ENCODE results near the gene EPOP.

EPOP gene

GRCh38 chr17:38673707-38674013 is 1.1 kb downstream of the EPOP start:
- Mint-ChIP-seq H3K9me3 (no peaks in the 10 kb centered on the region), H3K4me1 (peaks cover 16% of the 10 kb centered on the region), H3K4me3 (no peak overlapping the region), H3K27me3 (ENCODE audit: low read depth) (peaks cover 77% of the 10 kb centered on the region), H3K27ac (no peak overlapping the region), H3K36me3 (ENCODE audit: low read depth) (no peaks in the 10 kb centered on the region)
- TF ChIP-seq, protein P1, sequence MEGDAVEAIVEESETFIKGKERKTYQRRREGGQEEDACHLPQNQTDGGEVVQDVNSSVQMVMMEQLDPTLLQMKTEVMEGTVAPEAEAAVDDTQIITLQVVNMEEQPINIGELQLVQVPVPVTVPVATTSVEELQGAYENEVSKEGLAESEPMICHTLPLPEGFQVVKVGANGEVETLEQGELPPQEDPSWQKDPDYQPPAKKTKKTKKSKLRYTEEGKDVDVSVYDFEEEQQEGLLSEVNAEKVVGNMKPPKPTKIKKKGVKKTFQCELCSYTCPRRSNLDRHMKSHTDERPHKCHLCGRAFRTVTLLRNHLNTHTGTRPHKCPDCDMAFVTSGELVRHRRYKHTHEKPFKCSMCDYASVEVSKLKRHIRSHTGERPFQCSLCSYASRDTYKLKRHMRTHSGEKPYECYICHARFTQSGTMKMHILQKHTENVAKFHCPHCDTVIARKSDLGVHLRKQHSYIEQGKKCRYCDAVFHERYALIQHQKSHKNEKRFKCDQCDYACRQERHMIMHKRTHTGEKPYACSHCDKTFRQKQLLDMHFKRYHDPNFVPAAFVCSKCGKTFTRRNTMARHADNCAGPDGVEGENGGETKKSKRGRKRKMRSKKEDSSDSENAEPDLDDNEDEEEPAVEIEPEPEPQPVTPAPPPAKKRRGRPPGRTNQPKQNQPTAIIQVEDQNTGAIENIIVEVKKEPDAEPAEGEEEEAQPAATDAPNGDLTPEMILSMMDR (IDR thresholded peaks at IDR 0.05; ENCODE audit: unreplicated experiment in 3 of 3) = no peak

GRCh38 chr17:38672788-38673706 is 1.7 kb downstream of the EPOP start:
- Mint-ChIP-seq H3K36me3 (ENCODE audit: low read depth) (no peaks in the 10 kb centered on the region), H3K27me3 (ENCODE audit: low read depth) (peaks cover 83% of the 10 kb centered on the region), H3K4me3 (peak overlapping the region; percentile 83 to 89 (median 85)), H3K4me1 (peaks cover 16% of the 10 kb centered on the region), H3K27ac (no peak overlapping the region), H3K9me3 (no peaks in the 10 kb centered on the region)
- TF ChIP-seq, protein P1 (IDR thresholded peaks at IDR 0.05; ENCODE audit: unreplicated experiment in 3 of 3) = no peak

GRCh38 chr17:38671939-38672720 is 2.6 kb downstream of the EPOP start:
- no peaks in the 10 kb centered on the region for H3K9me3 Mint-ChIP-seq
- H3K36me3 Mint-ChIP-seq (ENCODE audit: low read depth) = no peaks in the 10 kb centered on the region
- TF ChIP-seq, protein P1 (IDR thresholded peaks at IDR 0.05; ENCODE audit: unreplicated experiment in 3 of 3) = no peak
- peak overlapping the region; percentile 83 to 89 (median 85) for H3K4me3 Mint-ChIP-seq
- peaks cover 16% of the 10 kb centered on the region for H3K4me1 Mint-ChIP-seq
- peak overlapping the region in 2 of 3 experiments; percentile 27 to 47 for H3K27ac Mint-ChIP-seq
- H3K27me3 Mint-ChIP-seq (ENCODE audit: low read depth) = peaks cover 87% of the 10 kb centered on the region

DNA sequence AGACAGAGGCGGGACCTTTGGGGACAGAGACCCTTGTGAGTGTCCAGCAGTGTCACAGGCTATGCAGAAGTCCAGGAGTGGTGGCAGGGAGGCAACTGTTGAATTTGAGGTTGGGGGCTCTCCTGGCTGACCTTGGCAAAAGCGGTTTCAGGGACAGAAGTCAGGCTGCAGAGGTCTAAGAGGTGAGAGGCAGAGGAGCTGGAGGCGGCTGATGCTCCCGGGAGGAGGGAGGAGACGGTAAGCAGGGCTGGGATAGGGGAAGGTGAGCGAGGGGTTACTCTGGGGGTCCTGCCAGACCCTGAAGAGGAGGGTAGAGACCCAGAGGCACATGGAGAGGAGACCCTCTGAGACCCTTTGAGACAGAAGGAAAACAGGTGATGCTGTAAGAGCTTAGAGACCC is 5.2 kb downstream of the EPOP start:
- Mint-ChIP-seq H3K27me3 (ENCODE audit: low read depth) (peaks cover 68% of the 10 kb centered on the region), H3K27ac (no peak overlapping the region), H3K4me1 (peaks cover 11% of the 10 kb centered on the region), H3K36me3 (ENCODE audit: low read depth) (no peaks in the 10 kb centered on the region), H3K4me3 (peak overlapping the region in 1 of 3 experiments; percentile 3), H3K9me3 (no peaks in the 10 kb centered on the region)
- TF ChIP-seq, protein P1 (IDR thresholded peaks at IDR 0.05; ENCODE audit: unreplicated experiment in 3 of 3) = no peak

DNA sequence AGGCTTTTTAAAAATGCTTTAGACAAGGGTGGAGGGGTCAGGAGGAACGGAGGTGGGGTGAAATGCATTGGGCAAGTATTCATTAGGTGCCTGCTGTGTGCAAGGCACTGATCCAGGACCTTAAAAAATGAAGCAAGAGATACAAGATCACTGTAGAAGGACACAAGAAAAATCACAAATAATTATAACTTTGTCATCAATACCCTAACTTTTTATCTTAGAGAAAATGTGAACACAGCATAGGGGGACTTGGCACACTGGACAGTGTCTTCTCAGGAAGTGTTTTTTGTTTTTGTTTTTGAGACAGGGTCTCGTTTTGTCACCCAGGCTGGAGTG is 7.0 kb downstream of the EPOP start:
- H3K4me1 Mint-ChIP-seq = peaks cover 11% of the 10 kb centered on the region
- H3K4me3 Mint-ChIP-seq = peak overlapping the region in 1 of 3 experiments; percentile 9
- no peaks in the 10 kb centered on the region for H3K9me3 Mint-ChIP-seq
- no peaks in the 10 kb centered on the region for H3K36me3 Mint-ChIP-seq (ENCODE audit: low read depth)
- TF ChIP-seq, protein P1 (IDR thresholded peaks at IDR 0.05; ENCODE audit: unreplicated experiment in 3 of 3) = peak in 1 of 3 experiments; percentile 38
- H3K27me3 Mint-ChIP-seq (ENCODE audit: low read depth) = peaks cover 70% of the 10 kb centered on the region
- no peak overlapping the region for H3K27ac Mint-ChIP-seq

Data from nephron (organoid).